Panc1 (cell line): ENCODE results near the gene HDGFL2. TPM values are rescaled to one million over a fixed set of nuclear protein-coding genes. Genes with fewer than 3 reads are reported as not detected.
"Not testable (repeated sequence)": the region's sequence is repeated elsewhere in the genome, so short reads cannot be mapped to it uniquely, and the experiment has no call there.

Experiments
- ATAC-seq: fragments of 200-7000 bp; cut with Tn5 transposase; 2 replicates; pipeline ENCODE4 v1.9.1; 2020; ENCODE audit warnings: mild to moderate bottlenecking, moderate library complexity
- BruUV-seq: library from RNA; stranded (reverse); fragments of 400-500 nt; replicated peaks from 2 replicates; lab custom pipeline; 2021; lab: Mats Ljungman, UMichigan
- CTCF ChIA-PET: fragments of 300-600 bp; sonication (Branson Sonifier 250); formaldehyde crosslinking; loops from one replicate; lab custom pipeline; 2022; ENCODE audit warnings: antibody characterized with exemption; lab: Charles Lee
- POLR2A ChIA-PET: fragments of 300-600 bp; sonication (Branson Sonifier 250); formaldehyde crosslinking; loops from one replicate; lab custom pipeline; 2022; ENCODE audit warnings: antibody characterized with exemption; lab: Charles Lee
- DNase-seq: peaks from one replicate; pipeline ENCODE4 v3.0.0-alpha.2; 2010; ENCODE audit warnings: low read depth, low spot score
- H3K27ac ChIP-seq: 2 replicates; pipeline ENCODE4 v1.5.1; 2011; ENCODE audit warnings: mild to moderate bottlenecking, low read length, inconsistent platforms
- H3K27me3 ChIP-seq: fragments of 200-500 bp; sonication (Bioruptor generic); 2 replicates; pipeline ENCODE4 v1.6.0; 2014; ENCODE audit warnings: low read length, inconsistent platforms; ENCODE audit not compliant: control insufficient read depth, insufficient read depth
- H3K36me3 ChIP-seq: fragments of 200-500 bp; sonication (Bioruptor generic); 2 replicates; pipeline ENCODE4 v1.5.1; 2014; ENCODE audit warnings: inconsistent platforms, mild to moderate bottlenecking, low read length, moderate library complexity; ENCODE audit not compliant: control insufficient read depth, insufficient read depth
- H3K4me1 ChIP-seq: 2 replicates; pipeline ENCODE4 v1.5.1; 2011; ENCODE audit warnings: inconsistent platforms, mild to moderate bottlenecking, low read length, moderate library complexity; ENCODE audit not compliant: control insufficient read depth, insufficient read depth
- H3K4me3 ChIP-seq, 2 experiments: 2 replicates each; pipeline ENCODE4 v1.5.1; 2011 to 2012; ENCODE audit warnings: low read depth in 2 of 2, low read length in 2 of 2, mild to moderate bottlenecking in 2 of 2, inconsistent platforms in 1 of 2, moderate library complexity in 1 of 2
- H3K9me3 ChIP-seq: fragments of 200-500 bp; sonication (Bioruptor generic); 2 replicates; pipeline ENCODE4 v1.5.1; 2014; ENCODE audit warnings: low read depth, mild to moderate bottlenecking, inconsistent platforms, low read length, moderate library complexity; ENCODE audit not compliant: control insufficient read depth, insufficient read depth
- CTCF ChIP-seq: fragments of 450-650 bp; IDR thresholded peaks from 2 replicates; pipeline ENCODE4 v1.5.1; 2017; ENCODE audit warnings: mild to moderate bottlenecking
- POLR2AphosphoS5 ChIP-seq: IDR thresholded peaks from 2 replicates; pipeline ENCODE4 v1.6.1; 2012; ENCODE audit warnings: mild to moderate bottlenecking, low read depth, low read length, moderate library complexity
- REST ChIP-seq, 2 experiments: IDR thresholded peaks; 2 replicates each; pipeline ENCODE4 v1.6.1; 2011 to 2012; ENCODE audit warnings: low read depth in 2 of 2, control low read depth in 1 of 2, low read length in 1 of 2, mild to moderate bottlenecking in 1 of 2, moderate library complexity in 1 of 2; ENCODE audit not compliant: insufficient read depth in 1 of 2
- SIN3A ChIP-seq: IDR thresholded peaks from 2 replicates; pipeline ENCODE4 v1.6.1; 2012; ENCODE audit warnings: low read depth, mild to moderate bottlenecking, low read length, moderate library complexity, borderline replicate concordance; ENCODE audit not compliant: insufficient read depth
- TCF7L2 ChIP-seq: IDR thresholded peaks from 2 replicates; pipeline ENCODE4 v1.6.1; 2011; ENCODE audit warnings: mild to moderate bottlenecking, low read depth, low read length, inconsistent platforms
- in situ Hi-C: cut with HindIII; loops from 2 replicates; pipeline ENCODE4 v1.10.0; 2016; ENCODE audit warnings: low sequenced_read_pairs, low pct_unique_long_range_greater_than_20kb
- intact Hi-C: fragments of 100-400 bp; cut with micrococcal nuclease; formaldehyde crosslinking; loops from one replicate; pipeline ENCODE4 v1.10.0; 2022; ENCODE audit not compliant: unreplicated experiment
- total RNA-seq: library from RNA; stranded (reverse); gene quantifications from one replicate; pipeline ENCODE4 v1.2.1, GENCODE V29; 2021; ENCODE audit not compliant: unreplicated experiment

HDGFL2 gene
- total RNA-seq, 1 experiment from 2014 or later, result 56.9 TPM

GRCh38 chr19:4525563-4526002 lies 53.5 kb downstream of the HDGFL2 start:
- intact Hi-C loops (no loop called here), in situ Hi-C loops (no loop called here)
- Histone ChIP-seq H3K27ac (no peak overlapping the region), H3K9me3 (no peaks in the 10 kb centered on the region), H3K4me1 (no peaks in the 10 kb centered on the region), H3K4me3 (no peak overlapping the region), H3K36me3 (no peaks in the 10 kb centered on the region), H3K27me3 (no peaks in the 10 kb centered on the region)
- DNase-seq (no peak), ATAC-seq (no peak)
- TF ChIP-seq CTCF, result no peak
- no peak for TF ChIP-seq REST (IDR thresholded peaks at IDR 0.05; ENCODE audit: insufficient read depth in 1 of 2, low read depth in 2 of 2, low read length in 1 of 2)
- TF ChIP-seq SIN3A, result no peak
- TF ChIP-seq TCF7L2, result no peak
- no peak for TF ChIP-seq POLR2AphosphoS5
- ChIA-PET CTCF (interaction anchor here (0.6 to 1.2 kb wide), 7 partner anchors 9 to 54 kb away, joined by 3 to 11 read pairs (median 4); partner anchors contain the start of genes HDGFL2 and PLIN5), POLR2A (no interaction called here)
- BruUV-seq, result no TSS peak

- H3K4me1 ChIP-seq, intact Hi-C loops, H3K27ac ChIP-seq, DNase-seq, H3K4me3 ChIP-seq, BruUV-seq, H3K36me3 ChIP-seq, H3K27me3 ChIP-seq, in situ Hi-C loops, ATAC-seq, H3K9me3 ChIP-seq: not testable (repeated sequence)
- POLR2A ChIA-PET, result interaction anchor here (0.7 kb wide), 1 partner anchor 1261 kb away, joined by 3 read pairs; no protein-coding TSS in a partner anchor
- CTCF ChIA-PET, result interaction anchor here (0.7 kb wide), 1 partner anchor 32 kb away, joined by 4 read pairs; the partner anchor contains the start of gene SEMA6B
These were observed 55.3 kb downstream of the HDGFL2 start for GRCh38 chr19:4527377-4527776.

- in situ Hi-C loops (no loop called here), intact Hi-C loops (no loop called here)
- no TSS peak for BruUV-seq
- Histone ChIP-seq H3K27ac (no peak overlapping the region), H3K9me3 (no peaks in the 10 kb centered on the region), H3K36me3 (no peaks in the 10 kb centered on the region), H3K27me3 (no peaks in the 10 kb centered on the region), H3K4me1 (no peaks in the 10 kb centered on the region), H3K4me3 (no peak overlapping the region)
- no peak for DNase-seq
- ChIA-PET POLR2A (interaction anchor here (0.6 kb wide), 2 partner anchors 11 to 767 kb away, joined by 3 read pairs; partner anchors contain the start of gene PLIN4), CTCF (interaction anchor here (0.5 kb wide), 1 partner anchor 138 kb away, joined by 3 read pairs; no protein-coding TSS in a partner anchor)
- TF ChIP-seq REST (IDR thresholded peaks at IDR 0.05; ENCODE audit: insufficient read depth in 1 of 2, low read depth in 2 of 2, low read length in 1 of 2) (no peak), SIN3A (no peak), TCF7L2 (no peak), CTCF (no peak), POLR2AphosphoS5 (no peak)
- no peak for ATAC-seq
These were observed 56.7 kb downstream of the HDGFL2 start for GRCh38 chr19:4528843-4529242.
